OCI-M2 (cell line): ENCODE results near the gene SRRT.
"Not testable (repeated sequence)": the region's sequence is repeated elsewhere in the genome, so short reads cannot be mapped to it uniquely, and the experiment has no call there.

Source experiments
- DNase-seq: peaks from one replicate; lab custom pipeline; 2025; ENCODE audit not compliant: unreplicated experiment; lab: John Stamatoyannopoulos, UW

Gene SRRT

DNA sequence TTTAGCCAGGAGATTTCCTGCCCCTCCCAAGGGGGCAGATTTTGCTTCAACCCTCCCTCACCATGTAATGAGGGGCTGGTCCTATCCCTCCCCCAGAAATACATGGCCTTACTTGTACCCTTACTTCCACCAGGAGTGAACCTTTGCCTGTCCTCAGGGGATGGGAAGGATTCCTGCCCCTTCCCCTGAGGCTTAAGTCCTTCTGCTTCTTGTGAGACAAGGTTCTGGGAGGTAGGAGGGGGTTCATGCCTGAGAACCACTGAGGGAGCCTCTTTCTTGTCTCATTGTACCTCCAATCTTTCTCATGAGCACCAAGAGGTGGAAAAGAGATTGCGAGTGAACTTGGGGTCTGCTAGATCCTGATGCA is 54.9 kb downstream of the SRRT start:
- no peak for DNase-seq

DNA sequence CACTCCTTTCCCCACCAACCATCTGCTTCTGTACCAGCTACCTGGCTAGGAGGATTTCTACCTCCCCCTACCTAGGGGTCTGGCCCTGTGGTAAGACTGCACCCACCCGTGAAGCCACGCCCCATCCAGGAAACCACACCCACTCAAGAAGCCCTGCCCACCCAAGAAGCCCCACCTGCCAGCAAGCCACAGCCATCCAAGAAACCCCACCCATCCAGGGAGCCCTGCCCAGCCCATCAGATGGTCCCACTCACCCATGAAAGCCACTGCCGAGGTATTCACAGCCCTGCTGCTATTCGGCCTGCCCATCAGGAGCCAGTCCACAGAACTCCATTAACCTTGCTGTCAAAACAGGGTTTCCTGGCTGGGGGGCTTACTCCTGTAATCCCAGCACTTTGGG is 58.8 kb downstream of the SRRT start:
- no peak for DNase-seq

DNA sequence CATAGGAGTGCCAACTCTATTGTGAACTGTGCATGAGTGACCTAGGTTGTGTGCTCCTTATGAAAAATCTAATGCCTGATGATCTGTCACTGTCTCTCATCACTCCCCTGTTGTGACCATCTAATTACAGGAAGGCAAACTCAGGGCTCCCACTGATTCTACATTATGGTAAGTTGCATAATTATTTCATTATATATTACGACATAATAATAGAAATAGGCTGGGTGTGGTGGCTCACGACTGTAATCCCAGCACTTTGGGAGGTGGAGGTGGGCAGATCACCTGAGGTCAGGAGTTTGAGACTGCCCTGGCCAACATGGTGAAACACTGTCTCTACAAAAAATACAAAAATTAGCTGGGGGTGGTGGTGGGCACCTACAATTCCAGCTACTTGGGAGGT is 60.5 kb downstream of the SRRT start:
- not testable (repeated sequence) for DNase-seq

DNA sequence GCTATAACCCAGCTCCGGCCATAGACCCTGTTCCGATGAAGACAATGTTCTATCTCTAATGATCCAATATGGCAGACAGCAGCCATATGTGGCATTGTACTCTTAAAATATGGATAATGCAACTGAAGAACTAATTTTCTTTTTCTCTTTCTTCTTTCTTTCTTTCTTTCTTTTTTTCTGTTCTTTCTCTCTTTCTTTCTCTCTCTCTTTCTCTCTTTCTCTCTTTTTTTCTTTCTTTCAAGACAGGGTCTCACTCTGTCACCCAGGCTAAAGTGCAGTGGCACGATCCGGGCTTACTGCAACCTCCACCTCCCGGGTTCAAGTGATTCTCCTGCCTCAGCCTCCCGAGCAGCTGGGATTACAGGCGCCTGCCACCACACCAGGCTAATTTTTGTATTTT is 61.3 kb downstream of the SRRT start:
- DNase-seq, result not testable (repeated sequence)
